Prostate gland (tissue), 2 donors: ENCODE data around the gene NR5A2.

Source experiments
- CTCF ChIP-seq, 4 experiments: fragments of 200-600 bp in 2 of 4; fragments of 450-650 bp in 2 of 4; sonication (generic) in 2 of 4; IDR thresholded peaks; 1 replicate in 3 of 4; 2 replicates in 1 of 4; pipeline ENCODE4 v1.5.1; 2016 to 2019; ENCODE audit warnings: antibody characterized with exemption in 4 of 4, mild to moderate bottlenecking in 2 of 4, moderate library complexity in 2 of 4
- POLR2A ChIP-seq: fragments of 450-650 bp; IDR thresholded peaks from one replicate; pipeline ENCODE4 v1.6.1; 2016; ENCODE audit warnings: antibody characterized with exemption, mild to moderate bottlenecking

- no peak for TF ChIP-seq CTCF (IDR thresholded peaks at IDR 0.05)
- no peak for TF ChIP-seq POLR2A
Measured at GRCh38 chr1:200173097-200173618, 145.6 kb downstream of the NR5A2 start.
